Stimulated activated CD8-positive, alpha-beta memory T cell treated with anti-CD3 and anti-CD28 coated beads, Interleukin-12 subunit alpha, Interleukin-12 subunit beta, amount 100 ng/mL, for 24 hours (primary cell): ENCODE measurements around the gene REXO1.
A peak's percentile ranks its signal among the peaks of the same experiment; 100 is the strongest.
"Not testable (repeated sequence)": the region's sequence is repeated elsewhere in the genome, so short reads cannot be mapped to it uniquely, and the experiment has no call there.

Experiments
- DNase-seq: peaks from one replicate; pipeline ENCODE4 v3.0.0-alpha.2; 2020; ENCODE audit errors: extremely low read depth

The REXO1 gene, protein sequence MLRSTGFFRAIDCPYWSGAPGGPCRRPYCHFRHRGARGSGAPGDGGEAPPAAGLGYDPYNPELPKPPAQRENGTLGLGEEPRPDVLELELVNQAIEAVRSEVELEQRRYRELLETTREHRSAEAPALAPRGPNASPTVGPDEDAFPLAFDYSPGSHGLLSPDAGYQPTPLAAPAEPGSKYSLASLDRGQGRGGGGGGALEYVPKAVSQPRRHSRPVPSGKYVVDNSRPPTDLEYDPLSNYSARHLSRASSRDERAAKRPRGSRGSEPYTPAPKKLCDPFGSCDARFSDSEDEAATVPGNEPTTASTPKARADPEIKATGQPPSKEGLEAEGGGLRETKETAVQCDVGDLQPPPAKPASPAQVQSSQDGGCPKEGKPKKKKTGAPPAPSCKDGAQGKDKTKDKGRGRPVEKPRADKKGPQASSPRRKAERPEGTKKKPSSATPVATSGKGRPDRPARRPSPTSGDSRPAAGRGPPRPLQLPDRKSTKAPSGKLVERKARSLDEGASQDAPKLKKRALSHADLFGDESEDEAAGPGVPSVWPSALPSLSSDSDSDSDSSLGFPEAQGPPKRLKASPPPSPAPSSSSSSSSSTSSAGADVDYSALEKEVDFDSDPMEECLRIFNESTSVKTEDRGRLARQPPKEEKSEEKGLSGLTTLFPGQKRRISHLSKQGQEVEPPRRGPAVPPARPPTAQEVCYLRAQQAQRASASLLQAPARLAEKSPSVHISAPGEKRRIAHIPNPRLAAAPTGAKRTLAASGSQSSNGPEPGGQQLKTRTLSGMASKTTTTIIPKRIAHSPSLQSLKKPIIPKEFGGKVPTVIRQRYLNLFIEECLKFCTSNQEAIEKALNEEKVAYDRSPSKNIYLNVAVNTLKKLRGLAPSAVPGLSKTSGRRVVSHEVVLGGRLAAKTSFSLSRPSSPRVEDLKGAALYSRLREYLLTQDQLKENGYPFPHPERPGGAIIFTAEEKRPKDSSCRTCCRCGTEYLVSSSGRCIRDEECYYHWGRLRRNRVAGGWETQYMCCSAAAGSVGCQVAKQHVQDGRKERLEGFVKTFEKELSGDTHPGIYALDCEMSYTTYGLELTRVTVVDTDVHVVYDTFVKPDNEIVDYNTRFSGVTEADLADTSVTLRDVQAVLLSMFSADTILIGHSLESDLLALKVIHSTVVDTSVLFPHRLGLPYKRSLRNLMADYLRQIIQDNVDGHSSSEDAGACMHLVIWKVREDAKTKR

DNA sequence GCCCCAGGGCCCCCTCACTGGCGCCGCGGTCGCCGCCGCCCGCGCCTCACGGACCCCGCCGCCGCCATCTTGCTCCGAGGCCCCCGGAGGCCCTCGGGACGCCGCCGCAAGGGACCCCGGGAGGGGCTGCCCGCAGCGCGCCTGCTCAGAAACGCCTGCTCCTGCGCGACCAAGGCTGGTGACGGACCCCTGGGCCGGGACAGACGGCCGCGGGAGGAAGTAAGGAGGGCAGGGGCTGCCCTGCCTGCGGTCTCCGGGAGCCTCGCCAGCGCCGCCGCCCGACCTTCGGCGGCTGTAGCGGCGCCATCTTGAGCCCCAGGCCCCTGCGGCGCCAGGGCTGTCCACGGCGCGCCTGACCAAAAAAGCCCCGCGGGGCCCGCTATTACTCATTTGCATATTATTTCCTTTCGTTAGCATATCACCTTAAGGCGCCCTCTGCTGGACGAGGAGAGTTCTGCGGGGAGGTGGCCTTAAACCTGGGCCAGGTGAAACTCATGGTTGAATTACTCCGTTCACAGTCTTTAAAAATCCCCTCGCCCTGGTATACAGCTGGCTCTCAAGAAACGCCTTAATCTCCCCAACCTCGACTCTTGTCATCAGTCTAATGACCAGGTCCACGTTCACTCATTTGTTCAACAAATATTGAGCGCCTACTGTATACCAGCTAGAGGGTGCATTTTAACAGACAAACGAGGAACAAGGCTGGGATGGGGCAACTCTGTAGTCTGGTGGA, at the start of gene REXO1:
Gene REXO1, minus strand, starts transcription at position 85 of the 733 bp plus-strand sequence. CDS start 125 bp downstream, outside the sequence.
- peak; percentile 81 for DNase-seq

DNA sequence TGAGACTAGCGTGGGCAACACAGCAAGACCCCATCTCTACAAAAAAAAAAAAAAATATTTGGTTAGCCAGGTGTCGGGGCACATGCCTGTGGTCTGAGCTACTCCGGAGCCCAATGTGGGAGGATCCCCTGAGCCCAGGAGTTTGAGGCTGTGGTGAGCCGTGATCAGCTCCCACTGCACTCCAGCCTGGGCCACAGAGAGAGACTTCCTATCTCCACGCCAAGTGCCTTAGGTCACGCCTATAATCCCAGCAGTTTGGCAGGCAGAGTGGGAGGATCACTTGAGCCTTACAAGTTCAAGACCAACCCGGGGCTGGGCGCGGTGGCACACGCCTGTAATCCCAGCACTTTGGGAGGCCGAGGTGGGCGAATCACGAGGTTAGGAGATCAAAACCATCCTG, 48.2 kb upstream of the REXO1 start:
- DNase-seq, result no peak

DNA sequence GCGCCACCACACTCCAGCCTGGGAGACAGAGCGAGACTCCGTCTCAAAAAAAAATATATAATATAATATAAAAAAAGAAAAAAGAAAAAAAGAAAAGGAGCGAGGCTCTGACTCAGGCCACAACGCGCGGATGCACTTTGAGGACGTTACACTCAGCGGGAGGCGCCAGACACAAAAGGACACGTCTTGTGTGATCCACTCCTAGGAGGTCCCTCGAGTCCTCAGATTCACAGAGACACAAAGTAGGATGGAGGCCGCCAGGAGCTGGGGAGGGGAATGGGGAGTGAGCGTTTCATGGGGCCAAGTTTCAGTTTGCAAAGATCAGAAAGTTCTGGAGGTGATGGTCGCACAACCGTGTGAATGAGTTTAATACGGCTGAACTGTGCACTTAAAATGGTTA, 45.5 kb upstream of the REXO1 start:
- no peak for DNase-seq

DNA sequence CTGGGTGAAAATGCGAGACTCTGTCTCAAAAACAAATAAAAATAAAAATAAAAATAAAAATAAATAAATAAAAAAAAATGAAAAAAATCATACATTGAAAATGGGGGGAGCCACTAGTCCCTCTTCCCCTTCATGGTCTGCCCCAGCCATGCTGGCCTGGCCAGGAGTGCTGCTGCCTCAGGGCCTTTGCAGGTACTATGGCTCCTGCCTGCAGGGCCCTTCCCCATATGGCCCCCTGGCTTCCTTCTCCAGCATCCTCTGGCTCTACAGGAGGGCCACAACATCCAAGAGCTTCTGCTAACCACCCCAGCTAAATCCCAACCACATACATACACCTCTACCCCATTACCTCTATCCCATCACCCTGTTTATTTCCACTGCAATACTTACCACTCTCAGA, 41.6 kb upstream of the REXO1 start:
- DNase-seq, result no peak

DNA sequence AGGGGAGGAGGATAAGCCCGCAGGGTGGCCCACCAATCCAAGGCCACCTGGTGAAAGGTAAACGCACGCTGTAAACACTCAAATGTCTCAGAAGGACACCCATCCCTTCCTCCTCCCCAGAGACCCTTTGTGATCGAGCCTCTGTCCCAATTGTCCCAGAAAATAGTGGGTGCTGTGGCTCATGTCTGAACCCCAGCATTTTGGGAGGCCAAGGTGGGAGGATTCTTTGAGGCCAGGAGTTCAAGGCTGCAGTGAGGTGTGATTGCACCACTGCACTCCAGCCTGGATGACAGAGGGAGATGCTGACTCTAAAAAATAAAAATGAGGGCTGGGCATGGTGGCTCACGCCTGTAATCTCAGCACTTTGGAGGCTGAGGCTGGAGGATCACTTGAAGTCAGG, 40.1 kb upstream of the REXO1 start:
- DNase-seq, result no peak

DNA sequence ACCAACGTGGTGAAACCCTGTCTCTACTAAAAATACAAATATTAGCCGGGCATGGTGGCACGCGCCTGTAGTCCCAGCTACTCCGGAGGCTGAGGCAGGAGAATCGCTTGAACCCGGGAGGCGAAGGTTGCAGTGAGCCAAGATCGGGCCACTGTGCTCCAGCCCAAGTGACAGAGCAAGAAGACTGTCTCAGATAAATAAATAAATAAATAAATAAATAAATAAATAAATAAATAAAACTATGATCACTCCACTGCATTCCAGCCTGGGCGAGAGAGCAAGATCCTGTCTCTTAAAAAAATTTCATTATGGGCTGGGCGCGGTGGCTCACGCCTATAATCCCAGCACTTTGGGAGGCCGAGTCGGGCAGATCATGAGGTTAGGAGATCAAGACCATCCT, 38.1 kb upstream of the REXO1 start:
- DNase-seq, result not testable (repeated sequence)

DNA sequence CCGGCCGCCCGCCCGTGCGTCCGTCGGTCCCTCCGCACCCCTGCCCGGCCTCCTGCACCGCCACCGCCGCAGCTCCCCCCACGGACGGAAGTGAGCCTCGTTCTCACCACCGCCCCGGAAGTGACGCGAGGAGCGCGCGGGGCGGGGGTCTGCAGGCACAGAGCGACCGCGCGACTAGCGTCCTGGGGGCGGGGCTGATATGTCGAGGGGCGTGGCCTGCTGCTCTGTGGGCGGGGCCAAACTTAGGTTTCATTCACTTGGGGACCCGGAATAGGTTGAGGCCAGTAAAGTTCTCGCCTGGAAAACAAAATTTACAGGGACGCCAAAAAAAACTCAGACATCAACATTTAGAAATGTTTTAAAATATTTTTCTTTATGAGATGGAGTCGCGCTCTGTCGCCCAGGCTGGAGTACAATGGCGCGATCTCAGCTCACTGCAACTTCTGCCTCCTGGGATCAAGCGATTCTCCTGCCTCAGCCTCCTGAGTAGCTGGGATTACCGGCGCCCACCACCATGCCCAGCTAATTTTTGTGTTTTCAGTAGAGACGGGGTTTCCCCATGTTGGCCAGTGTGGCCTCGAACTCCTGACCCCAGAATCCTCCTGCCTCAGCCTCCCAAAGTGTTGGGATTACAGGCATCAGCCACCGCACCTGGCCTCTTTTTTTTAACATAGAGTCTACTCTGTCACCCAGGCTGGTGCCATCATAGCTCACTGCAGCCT, 37.3 kb upstream of the REXO1 start, which contains the start of gene ABHD17A:
Gene ABHD17A, minus strand, starts transcription at position 99 of the 722 bp plus-strand sequence. CDS start 3,930 bp downstream, outside the sequence.
- DNase-seq, result peak; percentile 87

DNA sequence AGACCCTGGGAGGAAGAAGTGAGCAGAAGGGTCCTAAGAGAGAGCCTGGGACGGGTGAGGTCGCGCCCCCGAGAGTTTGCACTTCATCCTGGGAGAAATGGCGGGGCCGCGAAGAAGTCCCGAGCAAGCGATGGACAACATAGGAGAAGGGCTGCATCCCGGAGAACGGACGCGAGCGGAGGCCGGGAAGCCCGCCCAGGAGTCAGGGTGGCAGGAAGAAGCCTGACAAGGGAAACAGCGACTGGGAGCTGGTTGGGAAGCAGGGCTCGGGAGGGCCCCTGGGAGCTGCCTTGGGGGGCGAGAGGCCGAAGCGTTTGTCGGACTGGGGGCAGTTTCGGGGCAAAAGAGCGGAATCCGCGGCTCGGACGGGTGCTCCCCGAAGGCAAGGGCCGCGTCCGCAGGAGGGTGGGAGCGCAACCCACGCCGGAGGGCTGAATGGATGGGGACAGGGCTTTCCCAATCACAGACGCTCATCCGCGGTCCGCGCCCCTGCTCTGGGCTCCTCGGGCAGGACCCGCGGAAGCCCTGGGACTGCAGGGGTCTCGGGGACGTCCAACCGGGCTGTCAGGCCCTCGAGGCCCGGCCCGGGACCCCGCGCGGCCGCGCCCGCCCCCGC, 36.5 kb upstream of the REXO1 start:
- DNase-seq, result no peak

DNA sequence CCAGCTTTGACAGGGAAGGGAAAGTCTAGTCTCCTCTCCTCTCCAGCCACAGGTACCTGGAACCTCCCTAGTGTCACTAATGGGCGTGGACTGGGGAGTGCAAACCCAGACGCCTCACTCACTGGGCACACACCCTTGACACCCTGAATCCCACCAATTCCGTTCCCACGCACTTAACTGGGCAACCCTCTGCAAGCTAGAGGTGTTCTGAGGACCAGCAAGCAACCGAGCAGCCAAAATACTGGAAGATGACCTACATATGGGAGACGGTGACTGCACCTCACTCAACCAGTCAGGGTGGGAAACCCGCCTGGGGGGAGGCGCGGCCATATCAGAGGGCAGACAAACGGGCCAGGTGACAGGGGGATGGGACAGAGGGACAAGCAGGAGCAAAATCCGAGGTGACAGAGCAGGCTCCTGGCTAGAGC, 36.0 kb upstream of the REXO1 start:
- DNase-seq, result no peak

DNA sequence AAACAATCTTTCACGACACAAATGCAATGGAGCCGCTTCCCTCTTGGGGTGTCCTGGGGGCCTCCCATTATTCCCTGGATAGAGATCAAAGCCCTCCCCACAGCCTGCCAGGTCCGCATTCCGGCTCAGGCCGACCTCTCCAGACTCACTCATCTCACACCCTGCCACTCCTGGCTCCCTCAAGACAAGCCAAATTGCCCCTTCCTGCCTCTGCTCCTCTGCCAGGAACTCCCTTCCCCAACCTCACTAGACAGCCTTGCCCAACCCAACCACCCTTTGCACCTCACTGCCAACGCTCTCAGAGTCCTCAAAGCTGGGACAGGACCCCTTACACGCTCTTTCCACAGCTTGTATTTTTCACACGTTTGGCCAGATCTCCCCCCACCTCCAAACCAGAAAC, 35.5 kb upstream of the REXO1 start:
- DNase-seq, result no peak

DNA sequence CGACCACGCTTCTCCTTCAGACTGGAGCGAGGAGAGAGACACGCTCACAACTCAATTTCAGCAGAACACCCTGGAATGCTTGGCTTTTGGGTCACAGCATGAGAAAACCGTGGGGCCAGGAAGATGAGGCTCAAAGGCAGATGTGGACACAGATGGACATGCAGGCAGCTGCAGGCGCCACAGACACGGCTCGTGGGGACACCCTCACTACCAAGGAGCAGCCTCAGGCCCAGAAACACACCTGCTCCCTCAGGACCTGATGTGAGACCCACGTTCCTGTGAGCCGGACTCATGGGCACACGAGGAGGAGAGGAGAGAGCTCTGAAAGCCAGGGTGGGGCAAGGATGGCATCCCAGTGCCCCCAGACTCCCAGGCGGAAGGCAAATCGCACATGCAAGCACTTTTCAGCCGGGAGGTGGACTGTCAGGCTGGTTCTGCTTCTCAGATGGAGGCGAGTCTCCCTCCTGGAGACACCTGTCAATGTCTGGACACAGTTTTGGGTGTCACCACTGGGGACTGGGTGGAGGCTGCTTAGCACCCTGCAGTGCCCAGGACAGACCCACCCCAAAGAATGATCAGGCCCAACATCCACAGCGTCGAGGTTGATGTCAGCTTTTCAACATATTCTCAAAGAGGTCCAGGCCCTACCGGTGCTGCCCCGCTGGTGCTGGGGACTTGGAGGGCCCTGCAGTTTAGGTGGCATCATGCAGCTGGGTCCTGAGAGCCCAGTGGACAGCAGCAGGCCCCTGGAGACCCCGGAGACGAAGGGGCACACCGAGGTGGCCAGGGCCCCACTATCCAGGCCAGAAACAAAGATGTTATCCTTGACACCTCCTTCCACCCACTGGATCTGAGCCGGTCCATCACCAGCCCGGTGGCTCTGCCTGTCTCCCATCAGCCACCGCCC, 34.8 kb upstream of the REXO1 start:
- no peak for DNase-seq

DNA sequence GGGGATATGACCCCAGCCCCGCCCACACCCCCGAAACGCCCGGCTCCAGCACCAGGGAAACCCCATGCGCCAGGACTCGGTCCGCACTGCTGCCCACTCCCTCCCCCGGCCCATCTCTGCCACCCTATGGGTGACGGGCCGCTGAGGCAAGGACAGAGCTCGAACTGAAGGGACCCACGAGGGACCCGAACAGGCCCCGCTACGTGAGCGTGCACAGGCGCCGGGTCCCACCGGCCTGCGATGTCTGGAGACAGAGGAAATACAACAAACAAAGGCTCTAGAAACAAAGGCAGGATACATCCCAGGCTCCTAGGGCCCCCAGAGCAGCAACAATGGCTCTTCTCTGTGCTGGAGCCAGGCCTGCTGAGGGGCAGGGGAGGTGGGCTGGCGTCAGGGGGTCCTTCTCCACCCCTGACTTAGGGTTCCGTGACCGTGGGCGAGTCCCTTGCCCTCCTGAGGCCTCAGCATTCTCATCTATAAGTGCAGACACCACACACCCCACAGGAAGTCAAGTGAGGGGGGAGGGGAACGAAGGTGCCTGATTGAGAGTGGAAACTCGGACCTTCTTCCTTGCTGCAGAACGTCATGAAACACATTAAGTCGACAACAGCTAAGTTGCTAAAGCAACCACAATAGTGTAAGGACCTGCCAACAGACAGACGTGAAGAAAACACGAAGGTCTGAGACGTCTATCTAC, 34.0 kb upstream of the REXO1 start:
- DNase-seq, result no peak

DNA sequence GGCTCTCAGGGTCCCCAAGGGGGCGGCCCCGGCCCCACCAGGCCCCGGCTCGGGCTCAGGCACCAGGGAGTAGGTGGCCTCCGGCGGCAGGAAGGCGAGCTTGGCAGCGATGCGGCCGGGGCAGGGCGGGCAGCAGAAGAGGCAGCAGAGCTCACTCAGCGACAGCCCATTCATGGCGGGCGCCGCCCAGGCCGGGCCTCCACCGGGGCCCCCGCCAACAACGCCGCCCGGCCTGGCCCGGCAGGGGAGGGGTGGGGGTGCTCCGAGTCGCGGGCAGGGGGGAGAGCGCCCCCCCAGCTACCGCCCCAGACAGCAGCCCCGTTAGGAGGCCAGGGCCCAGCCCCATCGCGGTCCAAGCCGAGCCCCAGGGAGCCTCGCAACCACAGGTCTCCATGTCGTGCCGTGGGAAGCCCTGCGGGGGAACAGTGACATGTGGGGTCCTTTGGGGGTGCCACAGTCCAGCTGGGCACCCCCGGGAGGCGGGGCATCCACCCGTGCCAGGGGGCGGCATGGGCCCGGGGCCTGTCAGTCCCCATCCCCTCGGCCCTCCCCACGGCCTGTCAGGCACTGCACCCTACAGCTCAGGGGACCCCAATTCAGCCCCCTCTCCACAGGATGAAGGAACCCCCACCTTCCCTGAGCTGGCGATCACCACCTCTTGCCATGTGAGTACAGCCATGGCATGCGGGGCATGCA, 33.3 kb upstream of the REXO1 start:
- not testable (repeated sequence) for DNase-seq

DNA sequence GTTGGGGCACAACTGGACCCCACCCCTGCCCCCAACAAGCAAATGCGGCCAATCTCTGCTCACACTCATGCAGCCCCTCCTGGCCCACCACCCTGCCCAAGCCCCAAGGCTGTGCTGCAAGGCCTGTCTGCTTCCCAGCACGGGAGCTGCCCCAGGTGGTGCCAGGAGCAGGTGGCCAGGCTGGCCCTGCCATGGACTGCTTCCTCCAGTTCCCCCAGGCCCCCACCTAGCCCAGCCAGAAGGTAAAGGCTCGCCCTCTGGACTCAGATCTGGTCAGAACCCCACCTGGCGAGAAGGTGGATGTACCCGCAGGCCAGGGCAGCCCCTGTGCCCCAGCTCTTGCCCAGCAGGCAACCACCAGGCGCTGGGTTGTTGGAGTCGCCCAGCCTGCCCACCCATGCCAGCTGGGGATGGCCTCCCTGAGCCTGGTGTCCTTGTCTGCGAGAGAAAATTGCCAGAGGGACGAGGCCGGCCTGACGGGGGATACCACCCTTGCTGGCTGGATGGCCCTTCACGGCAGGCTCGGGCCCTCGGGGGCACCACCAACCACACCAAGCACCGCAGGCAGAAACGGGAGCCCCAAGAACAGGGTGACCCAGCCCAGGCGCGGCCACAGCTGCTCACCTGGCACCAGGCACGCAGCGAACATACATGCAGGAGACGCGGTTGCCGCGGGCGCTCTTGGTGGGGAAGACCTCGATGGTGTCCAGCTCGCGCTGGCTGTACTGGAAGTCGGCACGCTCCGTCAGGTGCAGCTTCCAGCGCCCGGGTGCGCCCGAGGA, 32.5 kb upstream of the REXO1 start:
- no peak for DNase-seq

DNA sequence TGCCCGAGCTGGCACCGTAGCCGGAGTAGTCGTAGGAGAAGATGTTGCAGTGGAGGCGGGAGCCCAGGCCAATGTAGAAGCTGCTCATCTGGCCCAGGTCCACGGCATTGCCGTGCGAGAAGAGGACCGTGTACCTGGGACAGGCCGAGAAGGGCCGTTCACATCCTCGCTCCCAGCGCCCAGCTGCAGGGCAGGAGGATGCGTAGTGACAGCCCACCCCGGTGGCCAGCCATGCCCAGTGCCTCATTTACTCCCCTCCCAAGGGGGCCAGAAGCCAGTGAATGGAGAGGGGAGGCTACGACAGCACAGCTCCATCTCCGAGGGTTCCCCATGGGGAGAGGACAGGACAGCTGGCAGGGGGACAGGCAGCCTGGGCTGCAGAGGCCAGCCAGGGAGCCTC, 31.7 kb upstream of the REXO1 start:
- not testable (repeated sequence) for DNase-seq

DNA sequence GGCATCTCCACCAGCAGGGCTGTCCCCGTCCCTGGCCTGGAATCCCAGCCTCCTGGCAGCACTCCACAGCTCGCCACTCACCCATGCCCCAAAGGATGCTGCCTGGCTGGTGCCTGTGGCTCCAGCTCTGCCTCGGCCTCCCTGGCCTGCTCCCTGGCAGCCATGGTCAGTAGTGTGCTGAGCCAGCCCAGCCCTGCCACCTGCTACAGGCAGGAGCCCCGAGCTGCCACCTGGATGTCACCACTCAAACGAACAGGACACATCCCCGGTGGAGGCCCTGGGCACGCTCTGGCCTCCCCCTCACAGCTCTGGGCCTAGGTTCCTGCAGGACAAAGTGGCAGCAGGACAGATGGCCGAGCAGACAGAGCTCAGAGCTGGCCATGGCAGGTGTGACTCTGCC, 30.3 kb upstream of the REXO1 start:
- not testable (repeated sequence) for DNase-seq

DNA sequence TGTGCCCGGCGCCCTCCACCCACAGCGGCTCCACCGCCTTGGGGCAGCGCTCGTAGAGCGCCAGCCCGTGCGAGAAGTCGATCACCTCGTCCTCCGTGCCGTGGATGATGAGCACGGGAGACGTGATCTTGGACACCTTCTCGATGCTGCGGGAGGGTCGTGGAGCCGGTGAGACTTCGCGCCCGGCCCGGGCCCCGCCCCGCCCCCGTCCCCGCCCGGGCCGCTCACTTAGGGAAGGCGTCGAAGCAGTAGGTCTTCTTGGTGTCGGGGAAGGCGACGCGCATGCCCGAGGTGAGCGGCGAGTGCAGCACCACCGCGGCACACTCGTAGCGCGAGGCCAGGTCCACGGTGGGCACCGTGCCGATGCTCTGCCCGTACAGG, 29.0 kb upstream of the REXO1 start:
- DNase-seq, result not testable (repeated sequence)
